Thyroid gland (tissue), 4 donors: ENCODE data around the gene MYO1G. TPM values are rescaled to one million over a fixed set of nuclear protein-coding genes. Genes with fewer than 3 reads are reported as not detected.

Source experiments
- DNase-seq, 2 donors: peaks; one replicate each; pipeline ENCODE4 v3.0.0-alpha.2; 2019
- H3K27ac ChIP-seq, 3 donors: fragments of 200-600 bp; sonication (generic); 1 replicate in 2 of 3; 2 replicates in 1 of 3; pipeline ENCODE4 v1.5.1; 2016 to 2019; ENCODE audit warnings: mild to moderate bottlenecking in 1 of 3, moderate library complexity in 1 of 3
- H3K27me3 ChIP-seq: fragments of 200-600 bp; sonication (generic); one replicate; pipeline ENCODE4 v1.5.1; 2019
- H3K36me3 ChIP-seq, 2 donors: fragments of 200-600 bp; sonication (generic); one replicate each; pipeline ENCODE4 v1.5.1; 2016 to 2019
- H3K4me1 ChIP-seq, 2 donors: fragments of 200-600 bp; sonication (generic); one replicate each; pipeline ENCODE4 v1.5.1; 2017 to 2019
- H3K4me3 ChIP-seq, 3 donors: fragments of 200-600 bp; sonication (generic); replicated peaks in 1 of 3; 1 replicate in 2 of 3; 2 replicates in 1 of 3; pipeline ENCODE4 v1.5.1; 2016; ENCODE audit warnings: mild to moderate bottlenecking in 1 of 3
- H3K9me3 ChIP-seq: fragments of 200-600 bp; sonication (generic); one replicate; pipeline ENCODE4 v1.5.1; 2017
- CTCF ChIP-seq, 6 experiments: fragments of 200-600 bp in 3 of 6; fragments of 450-650 bp in 3 of 6; sonication (generic) in 3 of 6; IDR thresholded peaks; one replicate each; pipeline ENCODE4 v1.5.1; 2016 to 2019; ENCODE audit warnings: antibody characterized with exemption in 6 of 6, mild to moderate bottlenecking in 2 of 6, inconsistent platforms in 1 of 6, moderate library complexity in 1 of 6
- POLR2A ChIP-seq, 2 donors: fragments of 450-650 bp; IDR thresholded peaks; one replicate each; pipeline ENCODE4 v1.6.1; 2017; ENCODE audit warnings: antibody characterized with exemption in 2 of 2, mild to moderate bottlenecking in 2 of 2, moderate library complexity in 1 of 2
- WGBS, 2 donors: methylation state at CpG; one replicate each; pipeline ENCODE4 v1.1.5; 2017; 5-methylcytosine and 5-hydroxymethylcytosine counted together
- intact Hi-C: fragments of 100-400 bp; cut with DNase I; formaldehyde crosslinking; loops from one replicate; pipeline ENCODE4 v1.15.1; 2023
- total RNA-seq, 4 donors: library from RNA; depleted of rRNA; stranded (reverse); fragments of >200 nt; gene quantifications; one replicate each; pipeline ENCODE4 v1.2.3, GENCODE V29; 2016

The MYO1G gene
- total RNA-seq, 4 donors from 2014 or later: 0.78 to 3.8 (median 2.0) TPM

- no peaks in the 10 kb centered on the region for H3K9me3 ChIP-seq
- TF ChIP-seq POLR2A (IDR thresholded peaks at IDR 0.05) (no peak), CTCF (IDR thresholded peaks at IDR 0.05) (no peak)
- H3K27me3 ChIP-seq: no peaks in the 10 kb centered on the region
- no peak overlapping the region for H3K4me3 ChIP-seq
- H3K36me3 ChIP-seq: no peaks in the 10 kb centered on the region
- DNase-seq: no peak
- H3K4me1 ChIP-seq: peaks cover 16 to 28% of the 10 kb centered on the region in 2 donors
- H3K27ac ChIP-seq: no peak overlapping the region
- intact Hi-C loops: loop anchor here (5.0 kb wide), 1 partner anchor 172 kb away; no protein-coding TSS in a partner anchor
- 88 to 100% methylated on average over 1 to 3 of the region's 16 CpGs for WGBS, 2 donors
These were observed 13.3 kb downstream of the MYO1G start for GRCh38 chr7:44965441-44965903.

- Histone ChIP-seq H3K36me3 (no peaks in the 10 kb centered on the region), H3K4me1 (peaks cover 16 to 28% of the 10 kb centered on the region in 2 donors), H3K4me3 (no peak overlapping the region), H3K9me3 (no peaks in the 10 kb centered on the region), H3K27ac (no peak overlapping the region), H3K27me3 (no peaks in the 10 kb centered on the region)
- no peak for DNase-seq
- no peak for TF ChIP-seq CTCF (IDR thresholded peaks at IDR 0.05)
- no peak for TF ChIP-seq POLR2A (IDR thresholded peaks at IDR 0.05)
- intact Hi-C loops: loop anchor here (5.0 kb wide), 1 partner anchor 172 kb away; no protein-coding TSS in a partner anchor
- WGBS, 2 donors: 98 to 99% methylated on average over 6 of the region's 13 CpGs
These were observed 13.9 kb downstream of the MYO1G start for GRCh38 chr7:44964831-44965440.

- H3K4me3 ChIP-seq: no peak overlapping the region
- H3K36me3 ChIP-seq: no peaks in the 10 kb centered on the region
- no peaks in the 10 kb centered on the region for H3K27me3 ChIP-seq
- TF ChIP-seq CTCF (IDR thresholded peaks at IDR 0.05): no peak
- TF ChIP-seq POLR2A (IDR thresholded peaks at IDR 0.05): no peak
- peaks cover 16 to 28% of the 10 kb centered on the region in 2 donors for H3K4me1 ChIP-seq
- H3K9me3 ChIP-seq: no peaks in the 10 kb centered on the region
- DNase-seq: no peak
- intact Hi-C loops: no loop called here
- H3K27ac ChIP-seq: no peak overlapping the region
- 79 to 84% methylated on average over 6 of the region's 7 CpGs for WGBS, 2 donors
These were observed 14.4 kb downstream of the MYO1G start for GRCh38 chr7:44964384-44964830.

GRCh38 chr7:44963364-44964290 lies 15.2 kb downstream of the MYO1G start:
- no peaks in the 10 kb centered on the region for H3K9me3 ChIP-seq
- intact Hi-C loops: no loop called here
- TF ChIP-seq CTCF (IDR thresholded peaks at IDR 0.05) (no peak), POLR2A (IDR thresholded peaks at IDR 0.05) (no peak)
- no peak overlapping the region for H3K27ac ChIP-seq
- peaks cover 16 to 28% of the 10 kb centered on the region in 2 donors for H3K4me1 ChIP-seq
- no peak overlapping the region for H3K4me3 ChIP-seq
- no peaks in the 10 kb centered on the region for H3K27me3 ChIP-seq
- no peaks in the 10 kb centered on the region for H3K36me3 ChIP-seq
- 88 to 92% methylated on average over 17 to 18 of the region's 24 CpGs for WGBS, 2 donors
- DNase-seq: no peak
